ENCODE results near the gene SPAG5. TPM values are rescaled to one million over a fixed set of nuclear protein-coding genes. Genes with fewer than 3 reads are reported as not detected.

The SPAG5 gene
- total RNA-seq, 1 donor from 2014 or later = 1.0 TPM

DNA sequence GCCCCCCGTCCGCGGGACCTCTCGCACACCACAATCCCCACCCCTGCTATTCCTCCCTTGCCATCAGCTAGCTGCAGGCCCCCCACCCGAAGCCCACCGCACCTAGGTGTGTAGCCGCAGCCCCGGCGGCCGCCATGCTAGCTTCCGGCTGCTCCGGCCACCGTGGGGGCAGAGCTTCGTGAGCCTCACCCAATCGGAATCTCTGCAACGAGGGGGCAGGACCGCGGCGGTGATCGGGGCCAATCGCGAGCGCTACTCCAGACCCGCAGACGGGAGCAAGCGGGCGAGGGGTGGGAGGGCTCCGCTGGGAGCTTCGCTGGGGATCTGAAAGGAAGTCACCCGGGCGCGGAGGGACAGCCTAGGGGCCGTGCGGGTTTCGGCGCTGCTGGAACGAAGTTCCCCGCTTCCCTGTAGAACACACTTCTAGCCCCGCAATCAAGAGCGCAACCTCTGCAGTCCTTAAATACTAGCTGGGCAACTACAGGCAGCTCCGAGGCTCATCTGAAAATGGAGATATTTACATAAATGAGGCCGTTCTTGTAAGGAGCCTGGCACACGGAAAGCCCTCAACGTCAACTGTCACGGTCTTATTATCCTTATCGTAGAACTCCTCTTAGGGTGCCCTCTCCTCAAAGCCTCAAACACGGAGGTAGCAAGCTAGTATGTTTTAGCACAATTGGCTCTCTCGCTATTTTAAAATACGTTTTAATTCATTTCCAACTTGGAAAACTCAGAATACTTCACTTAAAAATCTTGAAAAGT, 27.3 kb downstream of the SPAG5 start, which contains the start of gene PIGS:
Gene PIGS, minus strand, starts transcription at position 164 of the 762 bp plus-strand sequence. Its CDS starts 28 bp downstream, at position 136.
- Histone ChIP-seq H3K27me3 (ENCODE audit: low read depth) (no peaks in the 10 kb centered on the region), H3K4me1 (peaks cover 62% of the 10 kb centered on the region)

DNA sequence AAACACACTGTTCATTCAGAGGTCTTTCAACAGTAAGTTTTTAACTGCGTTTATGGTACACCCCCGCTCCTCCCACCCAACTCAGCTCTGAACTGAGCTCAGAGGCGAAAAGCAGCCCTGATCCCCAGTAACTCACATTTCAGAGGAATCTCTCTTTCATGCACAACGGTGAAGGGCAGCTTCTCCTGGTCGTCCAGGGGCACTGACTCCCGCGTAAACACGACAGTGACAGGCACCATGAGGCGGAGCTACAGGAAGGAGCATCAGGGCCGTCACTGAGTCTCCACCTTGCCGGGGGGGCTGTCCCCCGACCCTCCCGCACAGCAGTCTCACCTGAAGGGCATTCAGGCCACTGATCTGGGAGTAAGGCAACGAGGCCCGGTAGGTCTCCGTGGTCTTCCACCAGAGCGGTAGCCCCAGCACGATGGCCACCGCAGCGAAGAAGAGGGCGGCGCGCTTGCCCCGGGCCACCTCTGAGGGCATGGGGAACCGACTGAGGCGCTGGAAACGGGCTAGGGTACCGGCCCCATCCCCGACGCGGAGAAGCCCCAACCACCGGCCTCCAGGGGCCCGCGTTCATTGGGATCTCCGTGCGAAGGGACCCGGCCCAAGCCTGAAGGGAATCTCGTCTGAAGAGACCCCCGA, 28.0 kb downstream of the SPAG5 start:
- peak; percentile 25 for DNase-seq
- Histone ChIP-seq H3K9me3 (replicated peaks) (no peaks in the 10 kb centered on the region), H3K27ac (replicated peaks) (peak overlapping the region; percentile 84), H3K36me3 (peaks cover 16% of the 10 kb centered on the region), H3K27me3 (ENCODE audit: low read depth) (no peaks in the 10 kb centered on the region), H3K4me1 (peaks cover 57% of the 10 kb centered on the region), H3K4me3 (peak overlapping the region; percentile 93)
- intact Hi-C loops (cut with micrococcal nuclease) = no loop called here
- TF ChIP-seq, protein P1, sequence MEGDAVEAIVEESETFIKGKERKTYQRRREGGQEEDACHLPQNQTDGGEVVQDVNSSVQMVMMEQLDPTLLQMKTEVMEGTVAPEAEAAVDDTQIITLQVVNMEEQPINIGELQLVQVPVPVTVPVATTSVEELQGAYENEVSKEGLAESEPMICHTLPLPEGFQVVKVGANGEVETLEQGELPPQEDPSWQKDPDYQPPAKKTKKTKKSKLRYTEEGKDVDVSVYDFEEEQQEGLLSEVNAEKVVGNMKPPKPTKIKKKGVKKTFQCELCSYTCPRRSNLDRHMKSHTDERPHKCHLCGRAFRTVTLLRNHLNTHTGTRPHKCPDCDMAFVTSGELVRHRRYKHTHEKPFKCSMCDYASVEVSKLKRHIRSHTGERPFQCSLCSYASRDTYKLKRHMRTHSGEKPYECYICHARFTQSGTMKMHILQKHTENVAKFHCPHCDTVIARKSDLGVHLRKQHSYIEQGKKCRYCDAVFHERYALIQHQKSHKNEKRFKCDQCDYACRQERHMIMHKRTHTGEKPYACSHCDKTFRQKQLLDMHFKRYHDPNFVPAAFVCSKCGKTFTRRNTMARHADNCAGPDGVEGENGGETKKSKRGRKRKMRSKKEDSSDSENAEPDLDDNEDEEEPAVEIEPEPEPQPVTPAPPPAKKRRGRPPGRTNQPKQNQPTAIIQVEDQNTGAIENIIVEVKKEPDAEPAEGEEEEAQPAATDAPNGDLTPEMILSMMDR (IDR thresholded peaks at IDR 0.05; ENCODE audit: borderline replicate concordance) = no peak

More for the DNA sequence above, 27.3 kb downstream of the SPAG5 start, which contains the start of gene PIGS:
- DNase-seq = peak; percentile 97
- intact Hi-C loops (cut with micrococcal nuclease) = no loop called here
- H3K27ac ChIP-seq (replicated peaks) = peak within 1 kb of the TSS; percentile 84
- peaks cover 14% of the 10 kb centered on the region for H3K36me3 ChIP-seq
- H3K9me3 ChIP-seq (replicated peaks) = no peaks in the 10 kb centered on the region
- H3K4me3 ChIP-seq = peak within 1 kb of the TSS; percentile 93
- TF ChIP-seq, protein P1 (IDR thresholded peaks at IDR 0.05; ENCODE audit: borderline replicate concordance) = peak; percentile 13

DNA sequence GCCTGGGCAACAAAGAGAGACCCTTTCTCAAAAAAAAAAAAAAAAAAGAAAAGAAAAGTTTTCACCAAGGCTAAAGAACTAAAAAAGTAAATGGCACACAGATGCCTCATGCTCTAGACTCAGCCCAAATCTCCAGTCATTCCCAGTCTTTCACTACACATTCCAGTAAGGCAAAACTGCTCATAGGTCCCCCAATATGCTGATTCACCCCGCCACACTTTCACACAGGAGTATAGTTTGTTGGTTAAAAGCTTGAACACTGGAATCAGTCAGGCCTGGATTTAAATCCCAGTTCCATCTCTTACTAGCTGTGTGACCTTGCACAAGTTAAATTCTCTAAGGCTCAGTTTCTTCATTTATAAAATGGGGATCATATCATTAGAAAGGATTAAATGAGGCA, 29.4 kb downstream of the SPAG5 start:
- Histone ChIP-seq H3K27me3 (ENCODE audit: low read depth) (no peaks in the 10 kb centered on the region), H3K4me1 (peaks cover 47% of the 10 kb centered on the region), H3K4me3 (no peak overlapping the region), H3K36me3 (peaks cover 14% of the 10 kb centered on the region), H3K27ac (replicated peaks) (no peak overlapping the region), H3K9me3 (replicated peaks) (no peaks in the 10 kb centered on the region)
- DNase-seq = no peak
- TF ChIP-seq, protein P1 (IDR thresholded peaks at IDR 0.05; ENCODE audit: borderline replicate concordance) = no peak
- intact Hi-C loops (cut with micrococcal nuclease) = no loop called here

DNA sequence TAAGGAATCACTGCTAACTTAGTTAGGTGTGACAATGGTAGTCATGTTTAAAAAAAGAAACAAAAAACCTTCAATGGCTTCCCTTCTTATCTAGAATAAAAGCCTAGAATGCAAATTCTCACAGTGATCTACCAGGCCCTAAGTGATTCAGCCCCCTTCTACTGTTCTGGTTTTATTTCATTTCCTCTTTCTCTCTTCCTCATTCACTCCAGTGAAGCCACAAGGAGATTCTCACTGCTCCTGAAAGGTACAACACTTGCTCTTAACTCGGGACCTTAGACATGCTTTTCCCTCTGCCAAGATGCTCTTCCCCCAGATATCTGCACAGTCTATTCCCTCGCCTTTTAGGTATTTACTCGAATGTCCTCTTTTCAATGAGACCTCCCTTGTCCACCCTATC, 31.2 kb downstream of the SPAG5 start:
- H3K9me3 ChIP-seq (replicated peaks) = no peaks in the 10 kb centered on the region
- no peak for DNase-seq
- peaks cover 18% of the 10 kb centered on the region for H3K36me3 ChIP-seq
- no peaks in the 10 kb centered on the region for H3K27me3 ChIP-seq (ENCODE audit: low read depth)
- no peak overlapping the region for H3K27ac ChIP-seq (replicated peaks)
- TF ChIP-seq, protein P1 (IDR thresholded peaks at IDR 0.05; ENCODE audit: borderline replicate concordance) = no peak
- intact Hi-C loops (cut with micrococcal nuclease) = no loop called here
- peaks cover 37% of the 10 kb centered on the region for H3K4me1 ChIP-seq
- H3K4me3 ChIP-seq = no peak overlapping the region

DNA sequence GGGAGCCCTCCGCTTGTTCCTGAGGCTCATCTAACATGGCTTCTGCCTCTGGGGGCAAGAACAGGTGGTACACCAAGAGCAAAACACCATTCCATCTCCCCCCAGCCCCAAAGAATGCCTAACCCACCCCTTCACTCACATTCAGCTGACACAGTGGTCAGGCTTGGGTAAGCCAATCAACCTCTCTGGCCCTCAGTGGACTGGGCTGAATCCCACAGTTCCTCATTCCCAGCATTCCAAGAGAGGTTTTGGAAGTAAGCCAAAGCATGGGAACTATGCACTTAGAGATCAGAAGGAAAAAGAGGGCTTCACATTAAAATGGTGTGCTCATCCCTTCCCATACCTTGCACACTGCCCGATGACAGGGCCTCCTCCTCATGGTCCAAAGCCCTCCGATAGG, 35.4 kb downstream of the SPAG5 start:
- Histone ChIP-seq H3K4me3 (no peak overlapping the region), H3K9me3 (replicated peaks) (no peaks in the 10 kb centered on the region), H3K27ac (replicated peaks) (no peak overlapping the region), H3K27me3 (ENCODE audit: low read depth) (no peaks in the 10 kb centered on the region), H3K36me3 (peaks cover 59% of the 10 kb centered on the region), H3K4me1 (peaks cover 8% of the 10 kb centered on the region)
- no peak for DNase-seq
- TF ChIP-seq, protein P1 (IDR thresholded peaks at IDR 0.05; ENCODE audit: borderline replicate concordance) = no peak
- intact Hi-C loops (cut with micrococcal nuclease) = no loop called here
